Non-pigmented ciliary epithelial cell (primary cell): Measurements from ENCODE around the gene ZNF567.

Experiments
- DNase-seq: peaks from one replicate; pipeline ENCODE4 v3.0.0-alpha.2; 2010; ENCODE audit warnings: low read depth

ZNF567 gene

DNA sequence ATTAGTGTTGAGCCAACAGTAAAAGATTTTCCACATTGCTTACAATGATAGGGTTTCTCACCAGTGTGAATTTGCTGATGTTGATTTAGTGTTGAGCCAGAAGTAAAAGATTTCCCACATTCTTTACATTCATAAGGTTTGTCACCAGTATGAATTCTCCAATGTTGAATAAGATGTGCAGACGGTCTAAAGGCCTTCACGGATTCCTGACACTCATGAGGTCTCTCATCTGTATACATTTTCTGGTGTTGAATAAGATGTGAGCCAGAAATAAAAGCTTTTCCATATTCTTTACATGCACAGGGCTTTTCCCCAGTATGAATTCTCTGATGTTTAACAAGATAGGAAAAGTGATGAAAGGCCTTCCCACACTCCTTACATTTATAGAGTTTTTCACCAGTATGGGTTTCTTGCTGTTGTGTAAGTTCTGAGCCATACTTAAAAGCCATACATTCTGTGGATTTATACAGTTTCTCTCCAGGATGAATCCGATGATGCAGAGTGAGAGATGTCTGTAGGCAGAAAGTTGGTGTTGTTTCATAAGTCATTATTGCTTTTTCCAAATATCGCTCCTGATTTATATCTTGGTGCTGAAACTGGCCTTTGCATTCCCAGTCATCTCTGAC lies 62.8 kb downstream of the ZNF567 start:
- DNase-seq = no peak
